ENCODE measurements around the gene TMEM171.

GRCh38 chr5:73152411-73153388 is 32.3 kb downstream of the TMEM171 start:
- TF ChIP-seq CREB5 (CRISPR knock-in tag; IDR thresholded peaks at IDR 0.05; ENCODE audit: low read depth), result no peak
- TF ChIP-seq SNAI2 (CRISPR knock-in tag; IDR thresholded peaks at IDR 0.05), result no peak
- TF ChIP-seq ESRRG (CRISPR knock-in tag; IDR thresholded peaks at IDR 0.05), result no peak
- TF ChIP-seq ZNF565 (CRISPR knock-in tag; conservative IDR thresholded peaks at IDR 0.05; ENCODE audit: low read depth), result no peak
- TF ChIP-seq ARNTL (CRISPR knock-in tag; IDR thresholded peaks at IDR 0.05; ENCODE audit: borderline replicate concordance, low read depth), result no peak
- TF ChIP-seq, protein P1, sequence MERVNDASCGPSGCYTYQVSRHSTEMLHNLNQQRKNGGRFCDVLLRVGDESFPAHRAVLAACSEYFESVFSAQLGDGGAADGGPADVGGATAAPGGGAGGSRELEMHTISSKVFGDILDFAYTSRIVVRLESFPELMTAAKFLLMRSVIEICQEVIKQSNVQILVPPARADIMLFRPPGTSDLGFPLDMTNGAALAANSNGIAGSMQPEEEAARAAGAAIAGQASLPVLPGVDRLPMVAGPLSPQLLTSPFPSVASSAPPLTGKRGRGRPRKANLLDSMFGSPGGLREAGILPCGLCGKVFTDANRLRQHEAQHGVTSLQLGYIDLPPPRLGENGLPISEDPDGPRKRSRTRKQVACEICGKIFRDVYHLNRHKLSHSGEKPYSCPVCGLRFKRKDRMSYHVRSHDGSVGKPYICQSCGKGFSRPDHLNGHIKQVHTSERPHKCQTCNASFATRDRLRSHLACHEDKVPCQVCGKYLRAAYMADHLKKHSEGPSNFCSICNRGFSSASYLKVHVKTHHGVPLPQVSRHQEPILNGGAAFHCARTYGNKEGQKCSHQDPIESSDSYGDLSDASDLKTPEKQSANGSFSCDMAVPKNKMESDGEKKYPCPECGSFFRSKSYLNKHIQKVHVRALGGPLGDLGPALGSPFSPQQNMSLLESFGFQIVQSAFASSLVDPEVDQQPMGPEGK (CRISPR knock-in tag; IDR thresholded peaks at IDR 0.05; ENCODE audit: borderline replicate concordance), result no peak
- no peak for TF ChIP-seq BACH2 (CRISPR knock-in tag; IDR thresholded peaks at IDR 0.05; ENCODE audit: borderline replicate concordance)
- TF ChIP-seq ZC3H10 (CRISPR knock-in tag; IDR thresholded peaks at IDR 0.05), result no peak
- no peak for TF ChIP-seq OSR1 (CRISPR knock-in tag; IDR thresholded peaks at IDR 0.05)
- TF ChIP-seq GLIS3 (CRISPR knock-in tag; IDR thresholded peaks at IDR 0.05), result no peak
